CD1c-positive myeloid dendritic cell (primary cell): ENCODE results near the gene EBF3.
A peak's percentile ranks its signal among the peaks of the same experiment; 100 is the strongest.

ENCODE experiments used
- DNase-seq: peaks from one replicate; pipeline ENCODE4 v3.0.0-alpha.2; 2016; ENCODE audit errors: extremely low spot score

EBF3 gene

DNA sequence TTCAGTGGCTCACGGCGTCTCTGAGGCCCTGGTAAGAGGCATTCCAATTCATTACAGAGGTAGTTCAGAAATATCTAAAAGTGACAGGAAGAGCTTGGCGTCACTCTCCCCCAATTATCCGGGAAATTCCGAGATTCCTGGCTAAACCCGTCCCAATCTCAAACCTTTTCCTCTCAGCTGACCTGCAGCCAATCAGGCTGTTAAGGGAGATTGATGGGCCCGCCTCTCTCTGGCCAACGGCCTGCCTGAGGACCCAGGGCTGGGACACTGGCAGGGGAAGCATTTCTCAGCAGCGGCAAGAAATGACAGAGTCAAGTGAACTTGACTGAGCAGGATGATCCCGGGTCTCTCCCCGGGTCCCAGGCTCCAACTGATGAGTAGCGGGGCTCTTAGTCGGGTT lies 72.3 kb downstream of the EBF3 start:
- DNase-seq: no peak

DNA sequence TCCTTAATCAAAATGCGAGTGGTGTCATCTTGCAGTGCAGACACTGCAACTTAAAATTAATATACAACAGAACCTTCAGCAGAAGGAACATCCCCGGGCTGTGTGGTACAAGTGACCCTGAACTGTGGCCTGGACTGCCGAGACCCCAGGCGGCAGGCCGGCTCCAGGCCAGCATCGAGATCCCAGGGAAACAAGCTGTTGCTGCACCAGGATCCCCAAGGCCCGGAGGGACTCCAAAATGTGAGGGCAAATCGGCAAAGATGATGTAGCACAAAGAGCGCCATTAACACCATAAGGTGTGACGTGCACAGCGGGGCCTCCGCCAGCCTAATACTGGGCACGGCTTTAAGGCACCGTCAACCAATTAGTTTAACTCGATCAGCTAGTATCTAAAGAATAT lies 73.9 kb downstream of the EBF3 start:
- DNase-seq: no peak

DNA sequence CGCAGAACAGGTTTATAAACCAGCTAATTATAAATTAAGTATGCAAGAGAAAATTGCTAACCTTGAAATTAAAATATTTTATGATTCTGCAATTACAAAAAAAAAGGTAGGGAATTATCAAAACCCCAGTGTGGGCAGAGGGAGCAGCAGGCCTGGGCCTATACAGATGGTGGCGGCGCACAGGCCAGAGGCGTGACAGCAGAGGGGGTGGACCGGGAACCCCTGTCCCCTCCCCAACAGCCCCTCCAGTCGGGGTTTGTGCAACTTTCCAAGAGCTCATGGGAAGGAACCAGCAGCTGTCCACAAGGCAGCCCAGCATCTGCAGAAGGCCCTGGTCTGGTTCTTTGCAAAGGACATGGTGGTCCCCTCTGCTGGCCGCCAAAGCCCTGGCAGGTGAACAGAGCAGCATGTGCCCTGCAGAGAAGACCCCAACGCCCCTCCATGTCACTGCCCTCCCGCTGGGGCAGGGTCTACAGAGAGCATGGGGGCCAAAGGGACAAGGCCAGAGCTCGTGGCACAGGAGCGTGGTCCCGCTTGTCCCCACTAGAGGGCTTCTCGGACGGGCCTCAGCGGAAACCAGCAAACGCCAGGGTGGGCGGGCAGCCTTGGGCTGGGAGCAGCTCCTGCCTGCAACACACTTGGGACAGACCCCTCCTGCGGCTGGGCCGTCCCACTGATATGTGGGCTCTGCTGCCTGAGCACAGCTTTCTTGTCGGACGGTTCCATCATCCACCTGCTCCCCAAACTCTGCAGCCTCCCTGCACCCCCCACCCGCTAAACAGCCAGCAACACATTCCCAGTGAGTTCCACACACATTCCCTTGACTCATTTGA lies 75.1 kb downstream of the EBF3 start:
- peak; percentile 11 for DNase-seq

DNA sequence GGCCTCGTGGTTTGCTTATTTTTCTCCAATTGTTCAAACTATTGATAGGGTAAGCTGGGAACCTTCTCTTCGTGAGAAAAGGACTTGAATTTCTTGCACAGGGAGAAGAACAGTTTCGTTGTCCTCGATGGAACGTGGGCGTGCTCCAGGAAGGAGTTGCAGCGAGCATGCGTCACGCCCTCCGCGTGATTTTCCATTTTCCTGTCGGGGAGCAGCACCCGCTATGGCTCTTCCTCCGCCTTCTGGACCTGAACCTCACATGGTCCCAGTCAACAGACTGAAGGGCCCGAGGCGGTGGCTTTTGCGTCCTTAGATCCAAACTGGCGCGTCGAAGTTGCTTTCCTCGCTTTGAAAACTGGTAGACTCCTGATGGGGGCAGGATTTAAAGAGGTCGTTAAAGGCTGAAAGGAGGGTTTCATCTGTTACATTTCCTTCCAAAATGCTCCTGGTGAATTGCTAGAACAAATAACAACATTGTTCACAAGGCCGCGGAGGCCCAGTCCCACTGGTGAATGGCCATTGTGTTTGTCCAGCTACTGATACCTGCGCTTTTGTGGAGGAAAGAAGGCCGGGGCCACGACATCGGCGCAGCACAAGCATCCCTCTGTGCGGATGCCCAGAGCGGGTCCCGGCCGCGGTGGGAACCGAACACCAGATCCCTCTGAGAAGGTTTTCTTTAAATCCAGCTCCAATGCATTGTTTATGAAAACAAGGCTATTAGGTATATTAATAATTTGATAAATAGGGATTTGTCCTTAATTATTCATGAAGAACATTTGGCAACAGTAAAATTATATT lies 75.9 kb downstream of the EBF3 start:
- no peak for DNase-seq

DNA sequence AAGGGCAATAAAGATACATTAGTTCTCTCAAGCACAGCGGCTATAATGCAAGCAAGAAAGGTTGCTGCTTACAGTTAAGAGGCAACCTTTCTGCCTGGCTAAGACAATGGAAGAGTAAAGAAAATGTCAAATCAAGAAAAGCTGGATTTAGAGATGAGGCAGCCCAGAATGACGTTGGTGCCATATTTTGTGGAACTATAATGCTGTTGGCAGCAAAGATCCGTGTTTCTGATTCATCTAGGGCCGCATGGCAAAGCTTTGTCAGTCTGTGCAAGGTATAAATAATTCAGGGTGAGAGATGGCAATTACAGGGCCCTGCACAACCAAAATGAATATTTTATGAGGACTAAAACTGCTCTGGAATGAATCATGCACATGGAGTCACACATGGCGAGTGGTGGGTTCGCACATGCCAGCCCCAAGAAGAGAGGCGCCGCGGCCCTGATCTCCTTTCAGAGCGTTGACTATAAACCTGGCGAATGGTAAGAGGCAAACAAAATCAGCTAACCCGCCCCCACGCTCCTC lies 76.6 kb downstream of the EBF3 start:
- no peak for DNase-seq

DNA sequence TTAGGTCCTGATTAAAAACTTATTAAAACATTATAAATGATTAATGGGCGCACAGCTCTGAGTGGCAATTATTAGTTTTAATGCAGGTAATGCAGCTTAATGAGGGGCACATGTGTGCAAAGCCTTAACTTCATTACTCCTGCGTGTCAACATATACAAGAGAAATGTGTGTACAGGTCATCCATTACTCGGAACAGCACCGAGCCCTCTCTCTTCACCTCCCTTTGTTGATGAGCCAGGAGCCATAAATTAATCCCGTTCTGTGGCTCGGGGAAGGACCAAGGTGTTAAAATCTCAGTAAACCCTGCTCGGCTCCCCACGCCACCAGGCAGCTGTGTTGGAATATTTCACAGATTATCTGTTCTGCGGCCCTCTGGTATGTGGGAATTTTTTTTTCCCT lies 77.8 kb downstream of the EBF3 start:
- DNase-seq: no peak

DNA sequence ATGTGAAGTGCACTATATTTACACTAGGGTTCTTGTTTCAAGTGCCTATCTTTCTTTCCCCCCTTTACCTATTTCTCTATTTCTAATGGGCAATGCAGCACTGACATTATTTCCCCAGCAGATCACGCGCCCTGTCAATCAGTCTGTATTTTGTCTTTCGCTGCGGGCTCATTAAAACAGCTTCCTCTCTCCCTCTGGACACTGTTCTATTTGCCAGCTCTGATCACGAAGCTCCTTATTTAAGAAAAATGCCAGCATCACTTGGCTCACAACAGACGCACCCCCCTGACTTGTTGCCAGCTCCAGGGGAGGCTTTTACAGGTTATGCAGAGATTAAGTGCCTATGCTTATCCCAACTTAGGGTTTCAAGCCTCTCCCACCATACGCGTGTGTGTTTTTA lies 78.5 kb downstream of the EBF3 start:
- DNase-seq: no peak

DNA sequence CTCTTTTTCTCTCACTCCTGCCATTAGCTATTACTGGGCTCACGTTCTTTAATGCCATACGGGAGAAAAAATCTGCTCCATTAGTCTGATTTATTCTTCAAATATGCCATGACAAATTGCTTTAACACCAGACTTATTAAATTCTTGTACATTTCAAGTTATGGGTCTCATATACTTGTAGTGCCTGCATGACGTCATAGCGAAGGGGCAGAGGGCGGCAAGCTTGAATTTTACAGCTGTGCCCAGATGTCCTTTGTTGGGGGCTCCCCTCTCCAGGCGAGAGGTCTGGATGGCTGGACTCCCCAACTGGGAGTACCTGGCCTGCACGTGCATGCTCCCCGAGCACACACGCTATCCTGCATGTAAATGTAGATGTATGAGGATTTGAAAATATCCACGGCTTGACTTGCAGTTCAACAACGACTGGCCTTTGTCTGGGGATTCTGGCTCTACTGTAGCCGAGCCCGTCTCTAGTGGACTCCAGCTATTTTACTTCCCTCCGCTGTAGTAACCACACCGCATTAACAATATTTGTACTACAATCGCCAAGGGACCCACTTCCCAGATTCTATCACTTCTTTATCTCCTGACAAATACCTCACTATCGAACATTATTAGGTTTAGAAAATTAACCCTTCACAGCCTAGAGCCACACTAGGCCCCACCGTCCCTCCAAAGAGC lies 79.5 kb downstream of the EBF3 start:
- DNase-seq: no peak

DNA sequence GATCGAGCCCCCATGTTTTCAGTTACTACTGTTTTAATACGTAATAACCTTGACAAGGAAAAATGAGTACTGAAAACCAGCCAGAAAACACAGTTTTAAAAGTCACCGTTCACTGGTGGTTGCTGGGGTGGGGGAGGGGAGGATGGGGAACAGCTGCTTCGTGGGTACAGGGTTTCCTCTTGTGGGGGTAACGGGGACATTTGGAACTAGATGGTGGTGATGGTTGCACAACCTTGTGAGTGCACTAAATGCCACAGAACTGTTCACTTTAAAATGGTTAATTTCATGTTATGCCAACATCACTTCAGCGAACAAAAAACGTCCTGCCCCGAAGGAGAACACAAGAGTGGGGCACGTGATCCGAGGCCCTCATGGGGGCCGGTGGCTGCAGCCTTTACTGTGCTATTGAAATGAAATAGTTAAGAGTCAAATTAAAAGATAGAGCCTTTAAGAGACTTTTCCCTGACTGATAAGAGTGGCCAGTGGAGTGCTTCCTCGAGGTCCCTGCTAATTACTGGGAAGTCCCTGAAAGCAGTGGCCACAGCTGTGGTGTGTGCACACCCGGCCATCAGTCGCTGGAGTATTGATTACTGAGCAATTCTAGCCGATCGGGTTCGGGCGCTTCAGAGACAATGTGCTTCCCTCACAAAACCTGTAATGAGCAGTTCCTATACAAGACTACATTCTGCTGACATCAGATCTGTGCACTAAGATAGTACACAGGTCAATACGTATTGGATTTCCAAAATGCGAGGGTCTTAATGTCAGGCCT lies 80.3 kb downstream of the EBF3 start:
- no peak for DNase-seq

DNA sequence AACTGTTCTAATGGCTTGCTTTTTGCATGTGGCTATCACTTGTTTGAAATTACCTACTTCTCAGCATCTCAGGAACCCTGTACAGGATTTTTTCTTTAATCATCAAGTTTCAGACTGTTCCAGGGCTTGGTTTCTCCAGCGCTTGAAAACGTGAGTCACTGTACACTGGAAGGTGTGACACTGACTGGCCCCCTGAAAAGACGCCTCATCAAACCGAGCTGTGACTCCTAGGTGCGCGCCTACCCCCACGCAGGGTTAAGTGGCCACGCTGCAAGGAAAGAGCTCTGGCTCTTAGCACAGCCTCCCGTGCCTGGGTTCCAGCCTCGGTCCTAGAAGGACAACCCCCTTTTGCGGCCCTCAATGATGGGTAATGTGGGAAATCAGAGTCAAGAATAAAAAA lies 81.0 kb downstream of the EBF3 start:
- no peak for DNase-seq

DNA sequence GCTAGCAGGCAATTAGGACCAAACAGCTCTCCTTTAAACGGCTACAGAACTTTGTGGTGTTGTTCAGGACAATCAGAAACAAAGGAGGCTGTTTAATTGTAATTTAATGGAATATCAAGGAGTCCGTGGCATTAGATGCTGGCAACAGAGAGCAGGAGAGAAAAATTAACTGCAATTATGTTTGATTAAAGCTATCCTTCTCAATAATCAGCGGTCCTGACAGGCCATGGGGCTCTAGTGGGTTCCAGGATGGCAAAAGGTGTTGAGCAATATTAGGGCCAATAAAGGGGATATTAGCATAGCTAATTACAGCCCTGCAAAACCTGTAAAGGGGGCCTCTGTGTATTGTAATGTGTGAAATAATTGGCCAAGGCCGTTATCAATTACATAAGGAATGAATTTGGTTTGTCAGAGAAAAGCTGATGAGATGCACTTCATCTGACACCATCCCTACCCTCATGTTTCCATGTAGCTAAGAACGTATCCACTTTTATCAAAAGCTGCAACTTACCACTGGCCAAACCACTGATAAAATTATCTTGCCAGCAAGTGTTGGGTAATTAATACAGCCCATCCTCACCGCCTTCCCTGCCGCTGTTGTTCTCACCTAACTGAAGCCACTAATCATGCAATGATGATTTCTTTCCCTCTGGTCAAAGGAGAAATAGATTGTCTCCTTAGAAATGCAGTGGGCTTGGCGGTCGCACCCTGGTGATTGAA lies 81.6 kb downstream of the EBF3 start:
- DNase-seq: no peak

DNA sequence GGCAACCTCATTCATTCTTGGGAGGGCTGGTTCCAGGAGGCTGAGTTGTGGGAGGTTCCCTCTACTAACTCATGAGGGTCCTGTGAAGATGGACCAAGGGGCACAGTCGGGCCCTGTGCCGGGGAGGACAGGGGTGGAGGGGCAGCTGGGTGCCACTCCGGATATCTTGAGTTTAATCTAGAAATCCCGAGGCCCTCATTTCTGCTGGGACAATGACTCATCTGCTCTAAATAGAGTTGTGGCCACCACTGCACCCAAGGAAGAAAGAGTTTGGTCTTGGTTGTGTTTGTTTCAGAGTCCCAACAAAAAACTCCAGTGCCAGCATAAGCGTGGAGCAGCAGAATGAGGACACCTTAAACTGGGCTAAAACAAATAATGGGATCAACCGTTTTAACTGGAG lies 82.4 kb downstream of the EBF3 start:
- no peak for DNase-seq

DNA sequence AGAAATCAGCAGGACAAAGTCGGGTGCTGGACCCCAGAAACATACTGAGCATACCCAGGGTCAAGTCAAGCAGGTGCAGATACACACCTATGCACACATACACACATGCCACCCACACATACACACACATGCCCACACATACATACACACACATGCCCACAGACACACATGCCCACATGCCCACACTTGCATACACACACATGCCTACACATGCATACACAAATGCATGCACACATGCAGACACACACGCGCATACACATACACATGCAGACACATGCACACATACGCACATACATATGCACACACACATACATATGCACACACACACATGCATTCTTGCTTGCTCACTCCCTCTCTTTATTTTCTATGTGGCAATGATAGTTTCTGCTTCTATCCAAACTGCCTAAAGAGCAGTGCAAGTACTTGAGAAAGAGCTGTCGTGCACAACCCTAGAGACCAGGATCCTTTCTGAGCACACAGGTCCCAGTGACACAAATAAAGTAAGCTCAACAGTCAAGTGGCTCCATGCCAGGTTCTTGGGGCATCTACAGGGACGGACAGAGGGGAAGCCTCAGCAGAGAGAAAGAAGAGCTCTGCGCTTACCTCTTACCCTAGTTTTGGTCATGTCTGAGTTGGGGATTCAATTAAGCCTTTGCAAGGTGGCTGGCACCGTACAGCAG lies 83.7 kb downstream of the EBF3 start:
- DNase-seq: no peak

DNA sequence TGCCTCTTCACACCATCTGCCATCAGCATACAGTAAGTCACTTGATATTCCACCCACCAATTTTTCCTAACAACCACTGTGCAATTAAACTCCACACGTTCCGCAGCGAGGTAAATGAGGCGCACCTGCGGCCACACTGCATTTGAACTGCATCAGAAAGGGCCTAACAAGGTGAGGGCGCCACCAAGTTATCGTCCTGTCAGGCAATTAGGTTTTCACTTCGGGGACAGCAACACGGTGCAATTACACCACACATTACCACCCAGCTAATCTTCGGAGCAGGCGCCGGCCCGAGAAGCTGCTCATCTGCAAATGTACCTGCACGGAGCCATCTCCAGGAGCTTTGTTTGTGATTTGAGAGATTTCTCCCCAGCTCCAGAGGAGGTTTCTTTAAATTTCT lies 84.4 kb downstream of the EBF3 start:
- no peak for DNase-seq

DNA sequence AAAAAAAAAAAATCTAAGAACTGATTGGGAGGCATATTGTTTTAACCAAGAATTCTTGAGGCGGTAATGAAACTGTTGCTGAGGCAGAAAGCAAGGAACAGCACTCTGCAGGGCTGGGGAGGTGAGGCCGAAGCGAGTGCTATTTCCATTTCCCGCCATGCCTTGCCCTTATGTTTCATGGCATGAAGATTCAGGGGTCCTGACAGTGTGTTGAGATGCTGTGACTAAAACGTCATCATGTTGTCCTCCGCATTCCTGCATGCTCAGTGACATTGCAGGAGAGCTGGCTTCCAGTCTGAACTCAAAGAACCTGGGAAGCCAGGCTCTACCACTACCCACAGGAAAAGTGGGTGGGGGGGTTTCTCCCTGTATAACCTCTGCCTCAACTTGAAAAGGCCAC lies 85.2 kb downstream of the EBF3 start:
- no peak for DNase-seq

DNA sequence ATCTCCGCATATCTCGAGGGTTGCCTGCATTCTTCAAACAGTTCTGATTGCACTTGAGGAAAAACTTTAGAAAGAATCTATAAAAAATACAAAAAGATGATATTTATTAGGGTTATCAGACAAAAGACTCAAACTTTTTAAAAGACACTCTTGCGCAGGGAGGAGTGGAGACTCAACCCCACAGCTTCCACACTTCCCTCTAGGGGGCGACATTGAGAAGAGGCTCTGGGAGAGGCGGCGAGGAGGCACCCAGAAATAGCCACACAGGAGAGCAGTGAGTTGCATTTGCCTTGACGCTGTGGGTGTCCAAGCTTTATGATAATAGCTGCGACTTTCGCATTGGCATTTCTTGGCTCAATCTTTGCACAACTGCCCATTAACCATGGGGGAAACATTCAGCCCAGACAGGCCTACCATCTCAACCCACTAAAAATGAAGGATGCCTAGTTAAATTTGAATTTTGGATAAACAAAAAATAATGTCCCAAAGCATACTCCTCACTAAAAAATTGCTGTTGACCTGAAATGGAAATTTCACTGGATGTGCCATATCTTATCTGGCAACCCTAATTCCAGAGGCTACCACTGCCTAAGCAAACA lies 86.2 kb downstream of the EBF3 start:
- DNase-seq: peak; percentile 35

DNA sequence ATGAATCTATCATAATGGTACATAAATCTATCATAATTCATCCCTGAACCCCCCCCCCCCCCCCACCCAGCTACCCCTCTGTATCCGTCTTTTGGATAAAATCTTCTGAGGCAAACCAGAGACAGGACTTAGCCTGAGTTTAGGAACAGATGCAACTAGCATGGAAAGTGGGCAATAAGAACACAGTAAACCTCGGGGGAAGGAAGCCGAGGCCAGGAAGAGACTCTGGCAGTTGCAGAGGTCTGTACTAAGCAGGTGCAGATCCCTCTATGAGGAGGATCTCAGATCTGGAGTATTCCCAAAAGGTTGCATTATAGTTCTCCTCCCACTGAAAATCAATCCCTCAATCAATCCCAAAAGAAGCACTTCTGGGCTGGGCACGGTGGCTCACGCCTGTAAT lies 87.2 kb downstream of the EBF3 start:
- DNase-seq: no peak

DNA sequence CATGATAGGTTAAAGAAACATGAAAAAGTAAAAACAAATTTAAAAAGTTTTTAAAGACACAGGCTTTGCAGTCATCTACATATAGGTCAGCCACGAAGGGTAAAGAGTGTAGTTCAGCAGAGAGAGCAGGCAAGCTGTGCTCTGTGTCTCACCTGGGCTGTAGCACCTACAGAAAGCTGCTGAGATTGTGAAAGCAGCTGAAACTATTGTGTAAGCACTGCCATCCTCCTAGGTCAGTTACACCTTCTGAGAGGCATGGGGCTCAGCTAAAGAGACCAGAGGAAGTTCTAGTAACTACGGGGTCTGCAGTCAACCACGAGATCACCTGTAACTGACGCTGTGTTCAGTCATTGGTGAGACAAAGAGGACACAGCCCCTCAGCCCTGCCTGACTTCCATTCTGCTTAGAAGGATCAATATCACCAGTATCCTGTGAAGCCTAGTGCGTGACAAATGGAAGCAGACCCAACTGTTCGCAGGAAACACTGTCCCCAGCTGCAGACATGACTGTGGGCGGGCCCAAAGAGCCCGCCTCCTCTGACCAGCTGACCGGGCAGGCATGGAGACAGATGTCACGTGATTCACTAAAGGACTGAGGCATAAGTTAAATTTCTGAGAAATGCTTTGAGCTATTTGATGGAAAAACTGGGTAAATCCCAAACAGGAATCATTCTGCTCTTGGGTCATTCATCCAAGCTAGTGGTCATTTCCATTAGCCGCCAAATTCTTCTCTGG lies 87.9 kb downstream of the EBF3 start:
- DNase-seq: no peak

DNA sequence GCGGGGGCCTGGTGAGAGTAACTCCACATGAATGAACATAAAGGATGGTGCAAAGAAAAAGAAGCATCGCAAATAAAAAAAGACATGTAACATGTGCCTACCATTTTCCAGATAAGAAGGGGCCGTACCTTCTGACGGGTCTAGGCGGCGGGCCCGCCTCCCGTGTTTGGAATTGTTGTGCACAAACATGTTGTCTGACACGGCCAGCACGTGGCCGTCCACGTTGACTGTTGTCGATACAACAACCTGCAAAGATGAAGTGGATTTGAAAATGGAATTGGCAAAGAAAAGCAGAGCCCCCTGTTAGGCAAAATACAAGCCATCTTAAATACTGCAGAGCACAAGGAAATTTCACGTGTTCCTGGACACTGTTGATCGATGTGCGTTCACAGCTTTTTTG lies 90.7 kb downstream of the EBF3 start:
- no peak for DNase-seq
